Stimulated activated CD8-positive, alpha-beta memory T cell treated with anti-CD3 and anti-CD28 coated beads, Interleukin-7, amount 100 ng/mL, for 48 hours (primary cell): ENCODE data around the gene BUB1.
"Not testable (repeated sequence)": the region's sequence is repeated elsewhere in the genome, so short reads cannot be mapped to it uniquely, and the experiment has no call there.

ENCODE experiments used
- DNase-seq, 2 donors: peaks; one replicate each; pipeline ENCODE4 v3.0.0-alpha.2; 2020; ENCODE audit warnings: low read depth in 1 of 2; ENCODE audit errors: extremely low read depth in 1 of 2

Gene BUB1

DNA sequence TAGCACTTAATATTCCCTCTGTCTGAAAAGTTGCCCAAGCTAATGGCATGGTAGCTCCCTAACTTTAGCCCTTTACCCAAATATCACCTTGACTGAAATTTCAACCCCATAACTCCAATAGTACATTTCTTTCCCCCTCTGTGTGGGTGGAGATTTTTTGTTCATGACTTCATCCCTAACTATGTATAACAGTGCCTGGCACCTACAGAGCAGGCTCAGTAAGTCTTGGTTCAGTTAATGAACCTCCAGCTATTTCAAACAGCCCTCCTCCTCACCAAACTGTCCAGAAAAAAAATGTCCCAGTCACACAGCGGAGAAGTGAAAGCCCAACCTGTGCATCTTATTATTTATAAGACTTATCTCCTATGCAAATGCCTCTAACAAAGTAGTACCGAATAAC, 18.6 kb downstream of the BUB1 start:
- no peak for DNase-seq

DNA sequence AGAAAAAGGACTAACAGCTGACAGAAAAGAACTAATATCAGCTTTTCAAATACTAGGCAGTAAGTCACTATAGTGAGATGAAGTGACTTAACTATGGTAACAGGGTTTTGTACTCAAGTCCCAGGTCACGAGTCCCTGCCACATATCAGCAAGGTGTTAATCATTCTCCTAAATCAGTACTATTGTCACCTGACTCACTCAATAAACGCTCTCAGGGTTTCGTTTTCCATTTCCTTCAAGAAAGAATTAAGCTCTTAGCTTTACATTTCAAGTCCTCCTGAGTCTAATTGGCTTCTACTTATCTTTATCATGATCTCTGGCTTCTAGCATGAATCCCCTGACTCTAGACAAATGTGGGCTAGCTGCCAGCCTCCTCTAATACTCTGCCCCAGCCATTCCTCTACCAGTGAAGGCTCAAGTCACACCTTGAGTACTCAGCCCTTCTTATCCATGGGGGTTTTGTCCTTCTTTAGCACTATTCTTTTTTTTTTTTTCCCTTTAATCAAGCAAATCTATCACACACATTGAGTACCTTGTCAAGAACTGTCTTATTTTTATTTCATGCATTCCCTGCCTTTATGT, 20.0 kb downstream of the BUB1 start:
- DNase-seq: no peak

DNA sequence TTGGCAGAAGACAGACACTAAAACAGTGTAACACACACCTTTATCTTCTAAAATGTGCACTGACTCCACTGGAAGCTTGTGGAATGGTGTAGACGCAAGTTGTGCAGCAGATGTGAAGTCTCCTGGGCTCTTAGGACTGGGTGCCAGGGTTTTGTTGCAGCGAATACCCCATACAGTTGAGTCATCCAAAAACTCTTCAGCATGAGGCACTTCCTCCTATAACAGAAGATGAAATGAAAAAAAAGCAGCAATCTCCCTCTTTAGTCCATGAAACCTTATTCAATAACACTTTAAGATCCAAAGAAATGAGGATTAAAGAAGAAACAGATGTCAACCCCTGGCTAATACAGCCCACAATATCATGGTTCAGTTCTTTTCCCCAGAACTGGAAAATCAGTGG, 22.2 kb downstream of the BUB1 start:
- no peak for DNase-seq

DNA sequence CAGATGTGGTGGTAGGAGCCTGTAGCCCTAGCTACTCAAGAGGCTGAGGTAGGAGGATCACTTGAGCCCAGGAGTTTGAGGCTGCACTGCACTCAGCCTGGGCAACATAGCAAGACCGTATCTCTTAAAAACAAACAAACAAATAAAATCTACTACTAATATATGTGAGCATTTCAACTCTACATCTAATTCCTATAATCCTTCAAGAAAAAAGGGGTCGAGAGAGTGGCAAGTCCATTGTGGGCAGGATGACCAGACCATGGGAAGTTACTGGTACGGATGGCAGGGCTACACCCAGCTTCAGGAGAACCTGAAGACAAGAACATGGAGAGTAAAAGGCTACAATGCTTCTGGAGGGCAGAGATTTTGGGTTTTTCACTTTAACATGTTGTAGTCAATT, 24.0 kb downstream of the BUB1 start:
- no peak for DNase-seq

DNA sequence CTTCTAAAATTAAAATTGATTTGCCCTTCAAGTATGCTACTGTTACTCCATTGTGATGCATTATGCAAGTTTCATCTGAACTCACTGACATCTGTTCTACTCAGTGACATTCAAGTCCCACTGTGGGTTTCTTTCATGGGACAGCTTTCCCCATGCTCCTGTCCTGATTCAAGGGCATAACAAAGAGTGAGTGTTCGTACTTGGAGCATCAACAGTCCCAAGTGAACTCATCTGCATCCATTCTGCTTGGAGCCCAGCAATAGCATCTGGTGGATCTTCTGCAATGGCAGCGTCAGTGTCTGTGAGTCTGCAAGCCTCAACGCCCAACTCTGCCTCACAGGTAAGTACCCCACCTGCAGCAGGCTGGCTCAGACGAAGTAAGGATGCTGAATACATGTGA, 27.5 kb downstream of the BUB1 start:
- no peak for DNase-seq

DNA sequence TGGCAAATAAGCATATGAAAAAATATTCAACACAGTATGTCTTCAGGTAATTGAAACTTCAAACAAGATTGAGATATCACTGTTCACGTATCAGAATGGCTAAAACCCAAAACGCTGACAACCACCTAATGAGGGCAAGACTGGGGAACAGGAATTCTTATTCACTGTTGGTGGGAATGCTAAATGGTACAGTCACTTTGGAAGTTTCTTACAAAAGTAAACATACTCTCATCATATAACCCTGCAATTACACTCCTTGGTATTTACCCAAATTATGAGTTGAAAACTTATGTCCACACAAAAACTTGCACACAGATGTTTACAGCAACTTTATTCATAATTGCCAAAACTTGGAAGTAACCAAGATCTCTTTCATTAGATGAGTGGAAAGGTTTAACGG, 30.1 kb downstream of the BUB1 start:
- DNase-seq: no peak

DNA sequence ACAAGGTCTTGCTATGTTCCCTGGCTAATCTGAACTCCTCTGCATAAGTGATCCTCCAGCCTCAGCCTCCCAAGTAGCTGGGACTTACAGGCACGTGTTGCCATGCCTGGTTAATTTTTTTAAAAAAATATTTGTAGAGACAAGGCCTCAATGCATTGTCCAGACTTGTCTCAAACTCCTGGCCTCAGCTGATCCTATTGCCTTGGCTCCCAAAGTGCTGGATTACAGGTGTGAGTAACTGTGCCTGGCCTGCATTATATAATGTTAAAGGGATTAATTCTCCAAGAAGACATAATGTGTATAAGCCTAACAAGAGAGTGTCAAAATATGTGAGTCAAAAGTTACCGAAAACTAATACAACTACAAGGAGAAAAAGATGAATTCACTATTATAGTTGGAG, 32.2 kb downstream of the BUB1 start:
- no peak for DNase-seq

DNA sequence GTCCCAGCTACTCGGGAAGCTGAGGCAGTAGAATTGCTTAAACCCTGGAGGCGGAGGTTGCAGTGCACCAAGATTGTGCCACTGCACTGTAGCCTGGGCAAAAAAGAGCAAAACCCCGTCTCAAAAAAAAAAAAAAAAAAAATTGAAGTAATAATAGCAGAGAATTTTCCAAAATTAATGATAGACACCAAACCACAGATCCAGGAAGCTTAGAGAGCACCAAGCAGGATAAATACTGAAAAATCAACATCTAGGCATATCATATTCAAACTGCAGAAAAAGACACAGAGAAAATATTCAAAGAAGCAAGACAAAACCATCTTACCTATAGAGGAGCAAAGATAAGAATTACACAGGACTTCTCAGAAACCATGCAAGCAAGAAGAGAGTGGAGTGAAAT, 33.5 kb downstream of the BUB1 start:
- no peak for DNase-seq

DNA sequence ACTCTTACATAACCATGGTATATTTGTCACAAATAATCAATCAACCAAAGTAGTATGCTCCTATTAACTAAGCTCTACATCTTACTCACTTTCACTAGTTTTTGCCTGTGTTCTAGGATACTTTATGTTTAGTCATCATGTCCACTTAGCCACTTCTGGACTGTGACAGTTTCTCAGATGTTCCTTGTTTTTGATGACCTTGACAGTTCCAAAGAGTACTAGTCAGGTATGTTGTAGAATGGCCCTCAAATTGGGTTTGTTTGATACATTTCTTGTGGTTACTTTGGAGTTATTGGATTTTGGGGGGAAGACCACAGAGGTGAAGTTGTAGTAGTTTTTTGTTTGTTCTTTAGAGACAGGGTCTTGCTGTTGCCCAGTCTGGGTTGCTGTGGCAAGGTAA, 35.5 kb downstream of the BUB1 start:
- no peak for DNase-seq

DNA sequence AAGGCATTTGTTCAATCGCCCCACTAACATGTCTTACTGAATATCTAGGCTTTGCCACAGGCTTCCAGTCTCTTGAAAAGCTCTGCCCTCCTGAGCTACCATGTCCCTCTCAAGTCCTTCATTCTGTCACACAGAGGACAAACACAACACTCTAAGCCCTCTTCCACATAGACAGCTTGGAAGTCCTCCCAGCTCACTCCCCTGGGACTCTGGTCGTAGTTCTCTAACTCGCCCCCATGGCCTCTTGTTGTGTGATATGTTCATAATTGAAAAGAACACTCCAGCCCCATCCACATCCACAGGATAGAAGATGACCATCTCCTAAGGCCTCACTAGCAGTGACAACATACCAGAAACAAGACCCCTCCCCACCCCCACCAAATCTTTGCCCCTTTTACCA, 37.9 kb downstream of the BUB1 start:
- DNase-seq: no peak

DNA sequence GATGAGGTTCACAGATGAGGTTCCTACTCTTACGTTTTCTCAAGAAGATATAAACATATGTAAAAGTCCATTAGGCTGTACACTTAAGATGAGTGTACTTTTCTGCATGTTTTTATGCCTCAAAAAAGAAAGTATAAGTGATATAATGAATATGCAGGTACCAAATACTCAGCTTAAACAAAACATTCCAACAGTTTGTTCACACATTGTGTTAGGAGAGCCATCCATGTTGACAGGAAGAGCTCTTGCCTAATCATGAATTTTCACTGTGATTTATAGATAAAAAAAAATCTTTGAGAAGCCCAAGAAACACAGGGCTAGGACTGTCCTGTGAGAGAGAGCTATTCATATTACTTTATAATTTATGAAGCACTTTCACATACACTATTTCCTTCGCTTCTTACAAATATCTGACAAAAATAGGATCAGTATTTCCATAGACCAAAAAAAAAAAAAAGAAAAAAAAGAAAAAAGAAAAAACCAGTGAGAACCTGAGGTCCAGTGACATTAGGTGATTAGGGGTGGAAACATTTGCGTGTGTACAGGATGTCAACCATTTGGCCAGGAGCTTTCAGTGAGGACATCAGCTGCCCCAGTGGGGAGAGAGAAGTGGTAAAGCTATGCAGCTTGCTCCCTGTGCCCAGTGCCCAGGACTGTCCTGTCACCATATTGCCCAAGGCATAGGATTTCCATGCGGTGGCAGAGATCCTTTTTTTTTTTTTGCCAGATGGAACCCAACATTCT, 38.7 kb downstream of the BUB1 start:
- no peak for DNase-seq

DNA sequence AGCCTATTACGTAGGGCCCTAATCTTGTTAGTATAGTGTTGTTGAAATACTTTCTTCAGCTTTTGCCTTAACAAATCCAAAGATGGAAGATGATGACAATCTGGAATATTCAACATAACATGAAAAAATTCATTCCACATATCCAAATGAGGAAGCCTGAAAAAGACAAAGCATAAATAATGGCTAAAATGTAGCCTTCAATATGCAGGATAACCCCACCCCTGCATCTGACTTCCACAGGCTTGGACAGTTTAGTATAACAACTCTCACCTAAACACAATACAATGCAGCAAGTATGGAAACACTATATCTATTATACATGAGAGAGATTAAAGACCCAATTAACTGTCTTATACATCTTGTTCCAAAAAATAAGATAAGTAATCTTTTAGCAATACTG, 39.9 kb downstream of the BUB1 start:
- DNase-seq: no peak

DNA sequence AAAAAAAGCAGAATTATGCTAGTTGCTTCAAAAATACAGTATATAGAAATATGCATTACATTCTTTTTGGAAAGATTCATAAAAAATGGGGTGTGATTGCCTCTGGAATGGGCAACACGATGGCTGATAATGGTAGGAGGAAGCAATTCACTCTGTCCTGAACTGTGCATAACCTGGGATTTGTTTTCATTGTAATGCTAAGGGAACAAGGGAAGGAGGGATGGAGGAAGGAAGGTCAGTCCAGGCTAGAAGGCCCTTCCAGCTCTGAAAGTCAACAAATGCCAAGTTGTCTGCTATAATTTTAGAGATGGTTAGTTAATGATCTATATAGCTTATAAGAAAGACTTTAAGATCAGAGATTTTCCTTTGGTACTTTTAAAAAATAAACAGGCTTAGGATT, 40.8 kb downstream of the BUB1 start:
- no peak for DNase-seq

DNA sequence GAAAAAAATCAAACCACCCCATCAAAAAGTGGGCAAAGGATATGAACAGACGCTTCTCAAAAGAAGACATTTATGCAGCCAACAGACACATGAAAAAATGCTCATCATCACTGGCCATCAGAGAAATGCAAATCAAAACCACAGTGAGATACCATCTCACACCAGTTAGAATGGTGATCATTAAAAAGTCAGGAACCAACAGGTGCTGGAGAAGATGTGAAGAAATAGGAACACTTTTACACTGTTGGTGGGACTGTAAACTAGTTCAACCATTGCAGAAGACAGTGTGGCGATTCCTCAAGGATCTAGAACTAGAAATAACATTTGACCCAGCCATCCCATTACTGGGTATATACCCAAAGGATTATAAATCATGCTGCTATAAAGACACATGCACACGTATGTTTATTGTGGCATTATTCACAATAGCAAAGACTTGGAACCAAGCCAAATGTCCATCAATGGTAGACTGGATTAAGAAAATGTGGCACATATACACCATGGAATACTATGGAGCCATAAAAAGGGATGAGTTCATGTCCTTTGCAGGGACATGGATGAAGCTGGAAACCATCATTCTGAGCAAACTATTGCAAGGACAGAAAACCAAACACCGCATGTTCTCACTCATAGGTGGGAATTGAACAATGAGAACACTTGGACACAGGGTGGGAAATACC, 41.8 kb downstream of the BUB1 start:
- not testable (repeated sequence) for DNase-seq

DNA sequence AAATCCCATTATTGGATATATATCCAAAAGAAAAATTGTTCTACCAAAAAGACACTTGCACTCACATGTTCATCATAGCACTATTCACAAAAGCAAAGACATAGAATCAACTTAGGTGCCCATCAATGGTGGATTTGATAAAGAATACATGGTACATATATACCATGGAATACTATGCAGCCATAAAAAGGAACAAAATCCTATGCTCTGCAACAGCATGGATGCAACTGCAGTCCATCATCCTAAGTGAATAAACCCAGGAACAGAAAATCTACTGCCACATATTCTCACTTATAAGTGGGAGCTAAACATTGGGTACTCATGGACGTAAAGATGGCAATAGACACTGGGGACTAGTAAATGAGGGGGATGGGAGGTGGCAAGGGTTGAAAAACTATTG, 50.5 kb downstream of the BUB1 start:
- DNase-seq: not testable (repeated sequence)

DNA sequence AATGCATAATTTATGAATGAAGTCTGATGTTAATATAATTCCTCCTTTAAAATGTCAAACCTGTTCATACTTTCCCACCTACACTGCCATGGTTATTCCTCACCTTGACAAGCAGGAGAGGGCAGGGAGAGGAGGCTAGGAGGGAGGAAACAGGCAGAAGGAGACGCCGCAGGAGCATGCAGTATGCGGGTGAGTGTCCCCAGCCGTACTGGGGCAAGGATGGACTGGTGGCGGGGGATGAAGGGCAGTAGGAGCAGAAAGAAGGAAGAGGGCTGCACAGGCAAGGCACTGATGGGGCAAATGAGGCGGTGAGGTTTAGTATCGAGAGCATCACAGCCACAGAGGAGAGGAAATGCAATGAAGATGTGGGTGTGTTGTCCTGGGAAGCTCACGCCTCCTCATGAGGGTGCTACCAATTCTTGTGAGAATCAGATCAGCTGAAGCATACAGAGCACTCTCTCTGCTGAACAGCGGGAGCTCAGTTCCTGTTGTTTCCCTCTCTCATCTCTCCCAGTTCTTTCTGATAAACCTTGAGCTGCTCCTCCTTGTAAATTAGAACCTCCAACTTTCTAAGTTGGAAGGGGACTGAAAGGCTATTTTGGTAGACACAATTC, 58.4 kb downstream of the BUB1 start:
- not testable (repeated sequence) for DNase-seq

DNA sequence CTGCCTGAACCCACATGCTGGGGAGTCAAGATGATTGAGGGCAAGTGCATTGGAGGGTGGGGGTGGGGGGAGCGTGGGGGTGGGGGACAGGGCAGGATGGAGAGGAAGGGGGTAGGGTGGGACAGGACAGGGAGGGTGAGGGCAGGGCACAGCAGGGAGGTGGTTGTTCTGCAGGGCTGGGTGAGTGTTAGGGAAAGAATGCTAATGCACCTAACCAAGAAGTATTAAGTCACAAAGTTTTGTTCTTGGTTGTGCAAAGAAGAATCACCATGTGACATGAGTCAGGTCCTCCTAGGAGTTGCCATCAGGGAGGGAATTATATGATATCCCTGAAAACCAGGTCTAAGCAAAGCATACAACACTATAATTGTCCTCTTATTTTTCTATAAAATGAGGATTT, 63.9 kb downstream of the BUB1 start:
- not testable (repeated sequence) for DNase-seq

DNA sequence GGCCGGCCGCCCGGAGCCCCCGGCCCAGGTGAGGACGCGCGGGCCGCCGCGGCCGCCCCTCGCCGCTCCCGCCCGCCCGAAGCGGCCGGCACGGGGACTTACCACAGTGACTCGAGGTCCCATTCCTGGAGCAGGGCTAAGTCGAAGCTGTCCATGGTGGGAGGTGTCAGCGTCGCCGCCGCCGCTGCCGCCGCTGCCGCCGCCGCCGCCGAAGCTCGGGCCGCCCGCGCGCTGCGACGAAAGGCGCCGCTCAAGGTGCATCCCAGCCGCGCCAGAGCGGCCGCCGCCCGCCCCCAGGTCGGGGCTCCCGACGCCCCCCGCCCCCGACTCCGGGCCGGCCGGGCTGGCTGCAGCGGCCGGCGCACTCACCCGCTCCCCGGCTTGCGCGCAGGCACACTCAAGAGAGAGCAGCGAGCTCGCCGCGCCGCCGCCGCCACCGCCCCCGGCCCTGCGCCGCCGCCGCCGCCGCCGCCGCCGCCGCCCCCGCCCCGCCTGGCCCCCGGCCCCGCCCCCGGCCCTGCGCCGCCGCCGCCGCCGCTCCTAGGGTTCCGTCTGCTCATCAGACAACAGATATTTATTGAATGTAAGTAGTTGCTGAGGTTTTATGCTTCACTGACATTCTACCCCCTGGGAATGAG, 67.1 kb downstream of the BUB1 start:
- not testable (repeated sequence) for DNase-seq

DNA sequence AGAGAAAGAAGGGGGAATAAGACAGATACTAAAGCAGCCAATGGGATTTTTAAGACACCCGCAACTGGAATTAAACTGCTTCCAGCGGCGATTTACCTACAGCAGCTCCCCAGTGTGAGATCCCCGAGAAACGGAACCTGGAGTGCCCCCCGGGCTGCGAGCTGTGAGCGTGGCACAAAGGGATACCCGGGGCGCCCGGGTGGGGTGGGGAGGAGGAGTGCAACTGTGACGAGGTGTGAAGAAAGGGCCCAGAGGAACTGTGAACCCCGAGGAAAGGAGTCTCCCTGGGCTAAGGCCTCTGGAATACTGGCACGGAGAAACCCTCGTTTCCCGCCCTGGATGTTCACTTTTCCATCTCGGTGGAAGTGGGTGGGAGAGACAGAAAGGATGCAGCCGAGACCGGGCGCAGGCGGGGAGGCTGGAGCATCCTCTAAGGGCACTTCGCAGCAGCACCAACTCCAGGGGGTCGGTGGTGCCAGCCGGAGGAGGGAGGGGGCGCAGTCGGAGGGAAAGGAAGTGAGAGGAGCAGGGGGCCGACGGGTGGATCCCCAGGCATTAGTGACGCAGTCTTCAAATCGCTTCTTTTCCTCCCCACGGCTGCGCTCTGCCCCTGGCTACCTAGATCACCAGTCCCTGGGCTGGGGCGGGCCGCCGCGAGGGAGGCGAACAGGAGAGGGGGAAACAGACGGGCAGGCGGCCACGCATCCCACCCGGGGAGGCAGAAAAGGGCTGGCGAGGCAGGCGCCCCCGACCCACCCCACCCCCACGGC, 67.8 kb downstream of the BUB1 start:
- not testable (repeated sequence) for DNase-seq

DNA sequence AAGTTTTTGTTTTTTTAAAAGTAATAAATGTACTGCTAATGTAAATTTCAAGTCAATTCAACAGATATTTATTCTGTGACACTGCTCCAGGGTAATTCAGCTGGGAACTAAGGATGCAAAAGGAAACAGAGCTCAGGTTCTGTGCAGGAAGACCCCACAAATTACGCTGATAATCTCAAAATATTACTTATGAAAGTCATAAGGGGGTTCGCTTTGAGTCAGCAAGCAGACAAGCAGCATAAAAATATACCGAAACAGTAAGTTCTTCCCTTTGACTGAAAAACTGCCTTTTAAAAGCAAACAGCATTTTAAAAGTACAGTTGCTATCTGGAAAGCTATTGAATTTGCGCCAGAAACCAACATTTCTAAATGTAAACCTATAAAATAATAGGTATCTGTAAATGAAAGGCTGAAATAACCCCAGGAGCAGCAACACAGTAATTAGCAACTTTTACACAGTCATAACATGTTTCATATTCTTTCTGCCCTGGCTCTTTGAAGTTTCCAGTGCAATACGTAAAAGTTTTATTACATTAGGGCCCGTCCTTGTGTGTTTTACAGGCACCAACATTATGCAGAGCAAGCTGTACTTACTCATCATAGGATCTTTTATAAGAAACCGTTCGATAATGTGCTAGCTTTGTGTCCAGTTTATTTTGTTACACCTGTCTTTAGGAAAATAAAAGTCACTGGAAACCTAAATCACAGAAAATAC, 68.9 kb downstream of the BUB1 start:
- DNase-seq: not testable (repeated sequence)
